ENCODE data around the gene TSPAN31.

DNA sequence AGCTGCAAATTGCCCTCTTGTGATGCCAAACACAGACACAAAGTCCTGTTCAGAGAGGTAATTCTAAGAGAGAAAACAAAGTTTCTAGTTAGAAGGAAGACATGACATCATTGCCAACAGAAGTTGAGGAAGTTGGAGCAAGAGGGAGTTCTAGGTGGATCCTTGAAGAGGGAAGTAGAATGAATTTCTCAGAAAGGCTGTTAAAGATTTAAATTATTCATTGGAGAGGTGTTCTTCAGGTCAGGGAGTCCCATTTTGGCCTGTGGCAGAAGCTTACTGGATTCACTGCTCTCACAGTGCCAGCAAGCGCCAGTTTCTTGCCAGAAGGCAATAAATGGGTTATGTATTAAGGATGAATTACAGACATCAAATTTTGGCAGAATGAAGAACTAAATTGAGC is 53.1 kb downstream of the TSPAN31 start:
- TF ChIP-seq WT1 (tag by site-specific recombination; IDR thresholded peaks at IDR 0.05) (no peak), ZNF280D (tag by site-specific recombination; IDR thresholded peaks at IDR 0.05) (no peak), CTCF (tag by site-specific recombination; IDR thresholded peaks at IDR 0.05) (no peak), HOXA7 (CRISPR knock-in tag; IDR thresholded peaks at IDR 0.05; ENCODE audit: borderline replicate concordance) (no peak), REST (tag by site-specific recombination; IDR thresholded peaks at IDR 0.05) (no peak), ZNF394 (tag by site-specific recombination; IDR thresholded peaks at IDR 0.05; ENCODE audit: borderline replicate concordance) (no peak), ZNF677 (tag by site-specific recombination; IDR thresholded peaks at IDR 0.05) (no peak), ZNF211 (tag by site-specific recombination; IDR thresholded peaks at IDR 0.05; ENCODE audit: low read depth) (no peak), GLIS1 (tag by site-specific recombination; IDR thresholded peaks at IDR 0.05) (no peak)
- TF ChIP-seq, protein P1, sequence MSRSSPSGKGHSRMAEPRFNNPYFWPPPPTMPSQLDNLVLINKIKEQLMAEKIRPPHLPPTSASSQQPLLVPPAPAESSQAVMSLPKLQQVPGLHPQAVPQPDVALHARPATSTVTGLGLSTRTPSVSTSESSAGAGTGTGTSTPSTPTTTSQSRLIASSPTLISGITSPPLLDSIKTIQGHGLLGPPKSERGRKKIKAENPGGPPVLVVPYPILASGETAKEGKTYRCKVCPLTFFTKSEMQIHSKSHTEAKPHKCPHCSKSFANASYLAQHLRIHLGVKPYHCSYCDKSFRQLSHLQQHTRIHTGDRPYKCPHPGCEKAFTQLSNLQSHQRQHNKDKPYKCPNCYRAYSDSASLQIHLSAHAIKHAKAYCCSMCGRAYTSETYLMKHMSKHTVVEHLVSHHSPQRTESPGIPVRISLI (tag by site-specific recombination; IDR thresholded peaks at IDR 0.05): no peak
- TF ChIP-seq, protein P2, sequence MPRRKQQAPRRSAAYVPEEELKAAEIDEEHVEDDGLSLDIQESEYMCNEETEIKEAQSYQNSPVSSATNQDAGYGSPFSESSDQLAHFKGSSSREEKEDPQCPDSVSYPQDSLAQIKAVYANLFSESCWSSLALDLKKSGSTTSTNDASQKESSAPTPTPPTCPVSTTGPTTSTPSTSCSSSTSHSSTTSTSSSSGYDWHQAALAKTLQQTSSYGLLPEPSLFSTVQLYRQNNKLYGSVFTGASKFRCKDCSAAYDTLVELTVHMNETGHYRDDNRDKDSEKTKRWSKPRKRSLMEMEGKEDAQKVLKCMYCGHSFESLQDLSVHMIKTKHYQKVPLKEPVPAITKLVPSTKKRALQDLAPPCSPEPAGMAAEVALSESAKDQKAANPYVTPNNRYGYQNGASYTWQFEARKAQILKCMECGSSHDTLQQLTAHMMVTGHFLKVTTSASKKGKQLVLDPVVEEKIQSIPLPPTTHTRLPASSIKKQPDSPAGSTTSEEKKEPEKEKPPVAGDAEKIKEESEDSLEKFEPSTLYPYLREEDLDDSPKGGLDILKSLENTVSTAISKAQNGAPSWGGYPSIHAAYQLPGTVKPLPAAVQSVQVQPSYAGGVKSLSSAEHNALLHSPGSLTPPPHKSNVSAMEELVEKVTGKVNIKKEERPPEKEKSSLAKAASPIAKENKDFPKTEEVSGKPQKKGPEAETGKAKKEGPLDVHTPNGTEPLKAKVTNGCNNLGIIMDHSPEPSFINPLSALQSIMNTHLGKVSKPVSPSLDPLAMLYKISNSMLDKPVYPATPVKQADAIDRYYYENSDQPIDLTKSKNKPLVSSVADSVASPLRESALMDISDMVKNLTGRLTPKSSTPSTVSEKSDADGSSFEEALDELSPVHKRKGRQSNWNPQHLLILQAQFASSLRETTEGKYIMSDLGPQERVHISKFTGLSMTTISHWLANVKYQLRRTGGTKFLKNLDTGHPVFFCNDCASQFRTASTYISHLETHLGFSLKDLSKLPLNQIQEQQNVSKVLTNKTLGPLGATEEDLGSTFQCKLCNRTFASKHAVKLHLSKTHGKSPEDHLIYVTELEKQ (tag by site-specific recombination; IDR thresholded peaks at IDR 0.05; ENCODE audit: borderline replicate concordance): no peak
- TF ChIP-seq, protein P3, sequence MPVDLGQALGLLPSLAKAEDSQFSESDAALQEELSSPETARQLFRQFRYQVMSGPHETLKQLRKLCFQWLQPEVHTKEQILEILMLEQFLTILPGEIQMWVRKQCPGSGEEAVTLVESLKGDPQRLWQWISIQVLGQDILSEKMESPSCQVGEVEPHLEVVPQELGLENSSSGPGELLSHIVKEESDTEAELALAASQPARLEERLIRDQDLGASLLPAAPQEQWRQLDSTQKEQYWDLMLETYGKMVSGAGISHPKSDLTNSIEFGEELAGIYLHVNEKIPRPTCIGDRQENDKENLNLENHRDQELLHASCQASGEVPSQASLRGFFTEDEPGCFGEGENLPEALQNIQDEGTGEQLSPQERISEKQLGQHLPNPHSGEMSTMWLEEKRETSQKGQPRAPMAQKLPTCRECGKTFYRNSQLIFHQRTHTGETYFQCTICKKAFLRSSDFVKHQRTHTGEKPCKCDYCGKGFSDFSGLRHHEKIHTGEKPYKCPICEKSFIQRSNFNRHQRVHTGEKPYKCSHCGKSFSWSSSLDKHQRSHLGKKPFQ (tag by site-specific recombination; IDR thresholded peaks at IDR 0.05): no peak
